ENCODE results near the gene PRXL2C.

PRXL2C gene

DNA sequence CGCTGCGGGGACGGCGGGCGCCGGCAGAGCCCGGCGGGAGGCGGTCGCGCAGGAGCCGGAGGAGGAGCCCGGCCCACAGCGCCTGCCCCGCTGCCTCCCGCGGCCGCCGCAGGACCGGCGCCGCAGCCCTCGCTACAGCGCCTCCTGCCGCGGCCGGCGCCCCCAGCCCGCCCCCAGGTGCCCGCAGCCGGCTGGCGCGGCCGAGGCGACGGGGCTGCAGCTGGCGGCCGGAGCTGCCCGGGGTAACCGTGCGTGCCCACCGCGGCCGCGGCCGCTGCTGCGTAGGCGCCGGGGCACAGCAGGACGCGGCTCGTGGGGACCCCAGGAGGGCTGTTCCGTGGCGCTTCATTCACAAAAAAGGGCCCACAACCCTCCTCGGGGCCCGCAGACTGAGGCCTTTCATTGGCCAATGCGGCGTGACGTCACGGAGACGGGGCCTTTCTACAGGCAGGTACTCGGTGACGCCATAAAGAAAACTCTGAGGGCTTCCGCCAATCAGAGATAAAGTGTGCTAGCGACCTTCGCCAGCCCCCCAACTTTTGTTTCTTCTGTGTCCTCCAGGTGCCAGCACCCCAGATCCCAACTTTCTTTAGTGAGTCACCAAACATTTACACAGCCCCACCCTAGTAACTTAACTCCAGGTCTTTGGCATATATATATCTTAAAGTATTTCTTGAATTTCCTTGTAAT lies 35.5 kb downstream of the PRXL2C start, which contains the start of gene CDC14B:
CDC14B (minus strand) TSS at position 353 of the 690 bp plus-strand sequence. CDS start 465 bp downstream, outside the sequence.
- TF ChIP-seq, protein P1, sequence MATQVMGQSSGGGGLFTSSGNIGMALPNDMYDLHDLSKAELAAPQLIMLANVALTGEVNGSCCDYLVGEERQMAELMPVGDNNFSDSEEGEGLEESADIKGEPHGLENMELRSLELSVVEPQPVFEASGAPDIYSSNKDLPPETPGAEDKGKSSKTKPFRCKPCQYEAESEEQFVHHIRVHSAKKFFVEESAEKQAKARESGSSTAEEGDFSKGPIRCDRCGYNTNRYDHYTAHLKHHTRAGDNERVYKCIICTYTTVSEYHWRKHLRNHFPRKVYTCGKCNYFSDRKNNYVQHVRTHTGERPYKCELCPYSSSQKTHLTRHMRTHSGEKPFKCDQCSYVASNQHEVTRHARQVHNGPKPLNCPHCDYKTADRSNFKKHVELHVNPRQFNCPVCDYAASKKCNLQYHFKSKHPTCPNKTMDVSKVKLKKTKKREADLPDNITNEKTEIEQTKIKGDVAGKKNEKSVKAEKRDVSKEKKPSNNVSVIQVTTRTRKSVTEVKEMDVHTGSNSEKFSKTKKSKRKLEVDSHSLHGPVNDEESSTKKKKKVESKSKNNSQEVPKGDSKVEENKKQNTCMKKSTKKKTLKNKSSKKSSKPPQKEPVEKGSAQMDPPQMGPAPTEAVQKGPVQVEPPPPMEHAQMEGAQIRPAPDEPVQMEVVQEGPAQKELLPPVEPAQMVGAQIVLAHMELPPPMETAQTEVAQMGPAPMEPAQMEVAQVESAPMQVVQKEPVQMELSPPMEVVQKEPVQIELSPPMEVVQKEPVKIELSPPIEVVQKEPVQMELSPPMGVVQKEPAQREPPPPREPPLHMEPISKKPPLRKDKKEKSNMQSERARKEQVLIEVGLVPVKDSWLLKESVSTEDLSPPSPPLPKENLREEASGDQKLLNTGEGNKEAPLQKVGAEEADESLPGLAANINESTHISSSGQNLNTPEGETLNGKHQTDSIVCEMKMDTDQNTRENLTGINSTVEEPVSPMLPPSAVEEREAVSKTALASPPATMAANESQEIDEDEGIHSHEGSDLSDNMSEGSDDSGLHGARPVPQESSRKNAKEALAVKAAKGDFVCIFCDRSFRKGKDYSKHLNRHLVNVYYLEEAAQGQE (IDR thresholded peaks at IDR 0.05; ENCODE audit: low read depth): no peak
- TF ChIP-seq CREB1 (IDR thresholded peaks at IDR 0.05; ENCODE audit: low read depth): peak; percentile 92
- TF ChIP-seq, protein P2, sequence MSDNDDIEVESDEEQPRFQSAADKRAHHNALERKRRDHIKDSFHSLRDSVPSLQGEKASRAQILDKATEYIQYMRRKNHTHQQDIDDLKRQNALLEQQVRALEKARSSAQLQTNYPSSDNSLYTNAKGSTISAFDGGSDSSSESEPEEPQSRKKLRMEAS (IDR thresholded peaks at IDR 0.05): peak; percentile 13; the same call in 1 of the 2 replicates
- TF ChIP-seq NFIC (IDR thresholded peaks at IDR 0.05): no peak
- TF ChIP-seq RAD21 (IDR thresholded peaks at IDR 0.05; ENCODE audit: low read depth): no peak
- no peak for TF ChIP-seq TCF12 (IDR thresholded peaks at IDR 0.05; ENCODE audit: low read depth)
- TF ChIP-seq YY1 (IDR thresholded peaks at IDR 0.05; ENCODE audit: low read depth): no peak
- TF ChIP-seq FOXM1 (IDR thresholded peaks at IDR 0.05; ENCODE audit: borderline replicate concordance, low read depth): no peak
- TF ChIP-seq EGR1 (IDR thresholded peaks at IDR 0.05): 0 out of 2 replicates have a peak, but pooled peaks have one; percentile 38

DNA sequence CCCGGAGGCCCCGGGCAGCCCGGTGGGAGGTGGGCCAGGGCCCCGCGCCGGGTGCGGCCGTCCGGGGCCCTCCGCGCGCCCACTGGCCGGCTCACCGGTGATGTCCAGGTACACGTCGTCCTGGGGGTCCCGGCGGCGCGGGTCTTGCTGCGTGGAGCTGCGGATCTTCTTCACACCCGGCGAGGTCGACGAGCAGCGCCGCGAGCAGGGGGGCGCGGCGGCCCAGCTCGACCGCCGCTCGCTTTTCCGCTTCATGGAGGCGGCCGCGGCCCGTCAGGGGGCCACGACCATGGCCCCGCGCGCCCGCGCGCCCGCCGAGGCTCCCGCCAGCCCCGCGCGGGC lies 36.0 kb downstream of the PRXL2C start:
- no peak for TF ChIP-seq ZBTB7A (IDR thresholded peaks at IDR 0.05; ENCODE audit: low read depth)
- TF ChIP-seq CREB1 (IDR thresholded peaks at IDR 0.05; ENCODE audit: low read depth): no peak
- no peak for TF ChIP-seq TEAD4 (IDR thresholded peaks at IDR 0.05)
- TF ChIP-seq NFIC (IDR thresholded peaks at IDR 0.05): no peak
- TF ChIP-seq YY1 (IDR thresholded peaks at IDR 0.05; ENCODE audit: low read depth): no peak
- no peak for TF ChIP-seq EGR1 (IDR thresholded peaks at IDR 0.05)

DNA sequence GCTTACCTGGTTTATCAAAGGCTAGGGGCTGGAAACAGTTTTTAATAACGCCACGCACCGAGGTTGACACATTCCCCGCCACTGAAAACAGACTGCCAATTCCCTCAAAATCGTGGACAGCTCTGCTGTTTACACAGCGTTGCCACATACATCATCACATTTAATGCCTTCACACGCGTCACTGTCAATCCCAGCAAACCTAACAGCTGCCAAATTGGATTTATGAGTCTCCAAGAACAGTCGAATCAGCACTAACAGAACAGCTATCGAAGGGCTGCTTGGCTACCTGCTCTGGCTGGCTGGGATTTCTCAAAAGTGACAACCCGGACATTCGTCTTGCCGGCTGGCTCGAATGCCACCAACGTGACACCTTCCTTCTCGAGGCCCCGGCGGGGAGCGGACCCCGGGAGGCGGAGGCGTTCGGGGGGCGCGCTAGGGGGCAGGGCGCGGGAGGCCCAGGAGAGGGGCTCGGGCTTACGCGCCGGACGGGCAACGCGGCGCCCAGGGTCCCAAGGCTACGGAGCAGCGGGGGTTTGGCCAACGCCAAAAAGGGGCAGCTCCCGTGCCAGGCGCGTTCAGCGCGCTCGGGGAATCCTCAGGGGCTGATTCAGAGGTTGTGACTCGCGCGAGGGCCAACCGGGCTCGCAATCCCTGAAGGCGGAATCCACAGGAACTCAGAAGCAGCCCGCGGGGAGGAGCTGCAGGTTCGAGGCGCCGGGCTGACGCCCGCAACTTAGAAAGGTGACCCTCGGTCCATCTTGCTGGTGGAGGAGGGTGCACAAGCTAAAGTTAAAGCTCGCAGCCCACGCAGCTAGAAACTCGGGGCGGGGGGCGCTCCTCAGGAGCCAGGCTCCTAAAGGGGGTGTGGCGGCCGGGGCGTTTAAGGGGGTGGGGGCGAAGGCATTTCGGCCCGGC lies 36.7 kb downstream of the PRXL2C start:
- TF ChIP-seq TEAD4 (IDR thresholded peaks at IDR 0.05) (no peak), TCF12 (IDR thresholded peaks at IDR 0.05; ENCODE audit: low read depth) (no peak), EGR1 (IDR thresholded peaks at IDR 0.05) (no peak), EP300 (IDR thresholded peaks at IDR 0.05; ENCODE audit: borderline replicate concordance) (no peak), YY1 (IDR thresholded peaks at IDR 0.05; ENCODE audit: low read depth) (no peak), TAF1 (IDR thresholded peaks at IDR 0.05; ENCODE audit: low read depth) (no peak), ZBTB7A (IDR thresholded peaks at IDR 0.05; ENCODE audit: low read depth) (peak; percentile 30; the same call in 1 of the 2 replicates)
- TF ChIP-seq, protein P2 (IDR thresholded peaks at IDR 0.05): peak; percentile 58
- TF ChIP-seq, protein P1 (IDR thresholded peaks at IDR 0.05; ENCODE audit: low read depth): no peak

DNA sequence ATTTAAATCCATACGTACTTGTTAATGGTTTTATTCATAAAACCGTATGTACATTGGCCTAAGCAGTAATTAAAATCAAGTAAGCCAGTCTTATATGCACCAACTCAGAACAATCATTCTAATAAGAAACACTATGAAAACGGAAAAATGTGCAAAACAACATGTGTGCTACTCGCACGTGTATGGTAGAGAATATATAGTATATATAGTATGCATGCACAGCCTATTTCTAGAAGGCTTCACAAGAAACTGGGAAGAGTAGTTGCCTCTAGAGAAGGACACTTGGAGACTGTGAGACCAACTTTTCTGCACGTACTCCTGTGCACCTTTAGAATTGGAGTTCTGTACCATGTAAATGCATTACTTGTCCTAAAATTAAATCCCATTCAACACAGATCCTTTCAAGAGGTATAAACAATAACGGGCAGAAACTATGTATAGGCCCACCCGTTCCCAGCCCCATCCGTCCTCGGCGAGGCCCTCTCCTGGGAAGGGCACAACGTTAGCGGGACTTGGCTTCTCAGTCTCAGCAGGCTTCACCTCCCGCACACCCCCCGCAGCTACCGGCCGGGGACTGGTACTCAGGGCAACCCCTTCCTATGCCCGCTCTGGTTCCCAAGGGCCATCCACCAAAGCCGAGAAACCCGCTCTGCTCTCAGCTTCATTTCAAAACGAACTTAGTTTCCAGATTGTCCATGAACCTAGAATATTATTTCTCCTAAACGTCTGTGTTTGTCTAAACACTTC lies 37.5 kb downstream of the PRXL2C start:
- TF ChIP-seq, protein P1 (IDR thresholded peaks at IDR 0.05; ENCODE audit: low read depth): no peak
- TF ChIP-seq ZBTB7A (IDR thresholded peaks at IDR 0.05; ENCODE audit: low read depth): no peak
- TF ChIP-seq, protein P3, sequence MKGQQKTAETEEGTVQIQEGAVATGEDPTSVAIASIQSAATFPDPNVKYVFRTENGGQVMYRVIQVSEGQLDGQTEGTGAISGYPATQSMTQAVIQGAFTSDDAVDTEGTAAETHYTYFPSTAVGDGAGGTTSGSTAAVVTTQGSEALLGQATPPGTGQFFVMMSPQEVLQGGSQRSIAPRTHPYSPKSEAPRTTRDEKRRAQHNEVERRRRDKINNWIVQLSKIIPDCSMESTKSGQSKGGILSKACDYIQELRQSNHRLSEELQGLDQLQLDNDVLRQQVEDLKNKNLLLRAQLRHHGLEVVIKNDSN (IDR thresholded peaks at IDR 0.05): no peak
- TF ChIP-seq, protein P2 (IDR thresholded peaks at IDR 0.05): no peak

Measured in Ishikawa (cell line).